Measurements from ENCODE around the gene CX3CL1.

CX3CL1 gene

DNA sequence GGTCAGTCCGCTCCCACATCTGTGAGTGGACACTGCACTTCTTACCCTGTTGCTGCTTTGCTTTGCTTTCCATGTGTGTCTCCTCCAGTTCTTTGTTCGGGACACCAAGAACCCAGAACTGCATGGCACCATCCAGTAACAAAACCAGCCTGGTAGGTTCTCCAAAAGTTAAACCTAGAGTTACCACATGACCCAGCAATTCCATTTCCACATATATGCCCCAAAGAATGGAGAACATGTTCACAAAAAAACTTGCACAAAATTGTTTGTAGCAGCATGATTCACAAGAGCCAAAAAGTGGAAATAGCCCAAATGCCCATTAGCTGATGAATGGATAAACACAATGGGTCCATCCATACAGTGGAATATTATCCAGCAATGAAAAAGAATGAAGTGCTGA lies 24.0 kb upstream of the CX3CL1 start:
- TF ChIP-seq, protein P1, sequence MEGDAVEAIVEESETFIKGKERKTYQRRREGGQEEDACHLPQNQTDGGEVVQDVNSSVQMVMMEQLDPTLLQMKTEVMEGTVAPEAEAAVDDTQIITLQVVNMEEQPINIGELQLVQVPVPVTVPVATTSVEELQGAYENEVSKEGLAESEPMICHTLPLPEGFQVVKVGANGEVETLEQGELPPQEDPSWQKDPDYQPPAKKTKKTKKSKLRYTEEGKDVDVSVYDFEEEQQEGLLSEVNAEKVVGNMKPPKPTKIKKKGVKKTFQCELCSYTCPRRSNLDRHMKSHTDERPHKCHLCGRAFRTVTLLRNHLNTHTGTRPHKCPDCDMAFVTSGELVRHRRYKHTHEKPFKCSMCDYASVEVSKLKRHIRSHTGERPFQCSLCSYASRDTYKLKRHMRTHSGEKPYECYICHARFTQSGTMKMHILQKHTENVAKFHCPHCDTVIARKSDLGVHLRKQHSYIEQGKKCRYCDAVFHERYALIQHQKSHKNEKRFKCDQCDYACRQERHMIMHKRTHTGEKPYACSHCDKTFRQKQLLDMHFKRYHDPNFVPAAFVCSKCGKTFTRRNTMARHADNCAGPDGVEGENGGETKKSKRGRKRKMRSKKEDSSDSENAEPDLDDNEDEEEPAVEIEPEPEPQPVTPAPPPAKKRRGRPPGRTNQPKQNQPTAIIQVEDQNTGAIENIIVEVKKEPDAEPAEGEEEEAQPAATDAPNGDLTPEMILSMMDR (IDR thresholded peaks at IDR 0.05; ENCODE audit: borderline replicate concordance, insufficient read depth, low read depth, low read length) = no peak
- no peak overlapping the region for H3K4me3 ChIP-seq (ENCODE audit: low read depth, low read length)

GRCh38 chr16:57349212-57350031 lies 22.9 kb upstream of the CX3CL1 start:
- peak overlapping the region; percentile 10 for H3K4me3 ChIP-seq (ENCODE audit: low read depth, low read length)
- TF ChIP-seq, protein P1 (IDR thresholded peaks at IDR 0.05; ENCODE audit: borderline replicate concordance, insufficient read depth, low read depth, low read length) = no peak

- TF ChIP-seq, protein P1 (IDR thresholded peaks at IDR 0.05; ENCODE audit: borderline replicate concordance, insufficient read depth, low read depth, low read length) = no peak
- H3K4me3 ChIP-seq (ENCODE audit: low read depth, low read length) = no peak overlapping the region
Observed at GRCh38 chr16:57352636-57353047, 19.6 kb upstream of the CX3CL1 start.

- TF ChIP-seq, protein P1 (IDR thresholded peaks at IDR 0.05; ENCODE audit: borderline replicate concordance, insufficient read depth, low read depth, low read length) = no peak
- H3K4me3 ChIP-seq (ENCODE audit: low read depth, low read length) = no peak overlapping the region
Observed at GRCh38 chr16:57354311-57354710, 18.0 kb upstream of the CX3CL1 start.

DNA sequence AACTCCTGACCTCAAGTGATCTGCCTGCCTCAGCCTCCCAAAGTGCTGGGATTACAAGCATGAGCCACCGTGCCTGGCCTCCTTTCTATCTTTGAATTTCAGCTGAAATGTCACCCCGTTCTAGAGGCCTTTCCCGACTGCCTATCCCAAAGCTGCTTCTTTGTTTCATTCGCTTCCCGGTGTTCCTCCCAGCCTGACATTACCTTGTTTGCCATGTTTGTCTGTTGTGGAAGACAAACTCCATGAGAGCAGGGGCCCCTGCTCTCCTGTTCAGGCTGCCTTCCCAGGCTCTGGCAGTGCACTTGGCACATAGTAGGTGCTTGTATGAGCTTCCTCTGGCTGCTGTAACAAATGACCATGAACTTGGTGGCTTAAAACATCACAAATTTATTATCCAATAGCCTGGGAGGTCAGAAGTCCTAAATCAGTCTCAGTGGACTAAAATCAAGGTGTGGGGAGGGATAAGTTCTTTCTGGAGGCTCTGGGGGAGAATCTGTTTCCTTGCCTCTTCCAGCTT lies 16.3 kb upstream of the CX3CL1 start:
- TF ChIP-seq, protein P1 (IDR thresholded peaks at IDR 0.05; ENCODE audit: borderline replicate concordance, insufficient read depth, low read depth, low read length) = no peak
- no peak overlapping the region for H3K4me3 ChIP-seq (ENCODE audit: low read depth, low read length)

GRCh38 chr16:57356547-57356946 lies 15.7 kb upstream of the CX3CL1 start:
- TF ChIP-seq, protein P1 (IDR thresholded peaks at IDR 0.05; ENCODE audit: borderline replicate concordance, insufficient read depth, low read depth, low read length) = no peak
- no peak overlapping the region for H3K4me3 ChIP-seq (ENCODE audit: low read depth, low read length)

All from GM12875 (cell line).